Esophagus squamous epithelium (tissue), 4 donors: ENCODE measurements around the gene SKP1.

Experiments used
- POLR2A ChIP-seq, 4 donors: fragments of 450-650 bp; IDR thresholded peaks; one replicate each; pipeline ENCODE4 v1.6.1; 2017; ENCODE audit warnings: antibody characterized with exemption in 4 of 4, mild to moderate bottlenecking in 4 of 4, moderate library complexity in 3 of 4
- TF ChIP-seq, protein P1 (sequence below), 6 experiments: fragments of 450-650 bp in 4 of 6; fragments of 200-600 bp in 2 of 6; sonication (generic) in 2 of 6; IDR thresholded peaks; one replicate each; pipeline ENCODE4 v1.5.1; 2016 to 2019; ENCODE audit warnings: antibody characterized with exemption in 6 of 6, mild to moderate bottlenecking in 4 of 6, moderate library complexity in 4 of 6

DNA sequence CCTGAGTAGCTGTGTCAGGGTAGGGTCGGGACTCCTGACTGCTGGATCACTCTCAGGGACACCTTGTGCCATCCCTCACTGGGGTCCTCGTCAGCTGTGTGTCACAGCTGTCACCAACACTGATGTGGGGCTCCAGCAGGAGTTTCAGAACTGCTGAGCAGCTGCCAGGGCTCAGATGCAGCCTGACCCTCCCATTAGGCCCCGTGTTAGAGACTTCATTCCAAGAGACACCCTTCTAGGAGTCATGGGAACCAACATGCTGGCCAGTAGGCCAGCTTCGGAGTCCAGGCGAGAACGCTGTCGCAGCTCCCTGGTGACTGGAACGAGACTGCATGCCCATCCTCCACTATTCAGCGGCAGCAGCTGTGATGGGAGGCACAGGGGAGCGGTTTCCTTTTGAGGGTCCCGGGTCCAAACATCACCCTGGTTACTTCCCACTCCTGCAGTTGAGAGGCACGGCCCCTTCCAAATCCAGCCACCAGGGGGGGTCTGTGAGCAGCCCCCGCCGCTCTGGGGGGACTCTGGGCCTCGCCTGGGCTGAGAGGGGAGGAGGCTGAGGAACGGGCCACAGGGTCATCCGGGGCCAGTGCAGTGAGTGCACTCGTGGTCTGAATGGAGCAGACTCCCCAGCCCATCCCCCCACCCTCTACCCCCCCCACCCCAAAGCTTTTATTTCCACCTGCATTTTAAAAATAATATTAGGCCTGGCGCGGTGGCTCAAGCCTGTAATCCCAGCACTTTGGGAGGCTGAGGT lies 74.9 kb downstream of the SKP1 start:
- TF ChIP-seq, protein P1, sequence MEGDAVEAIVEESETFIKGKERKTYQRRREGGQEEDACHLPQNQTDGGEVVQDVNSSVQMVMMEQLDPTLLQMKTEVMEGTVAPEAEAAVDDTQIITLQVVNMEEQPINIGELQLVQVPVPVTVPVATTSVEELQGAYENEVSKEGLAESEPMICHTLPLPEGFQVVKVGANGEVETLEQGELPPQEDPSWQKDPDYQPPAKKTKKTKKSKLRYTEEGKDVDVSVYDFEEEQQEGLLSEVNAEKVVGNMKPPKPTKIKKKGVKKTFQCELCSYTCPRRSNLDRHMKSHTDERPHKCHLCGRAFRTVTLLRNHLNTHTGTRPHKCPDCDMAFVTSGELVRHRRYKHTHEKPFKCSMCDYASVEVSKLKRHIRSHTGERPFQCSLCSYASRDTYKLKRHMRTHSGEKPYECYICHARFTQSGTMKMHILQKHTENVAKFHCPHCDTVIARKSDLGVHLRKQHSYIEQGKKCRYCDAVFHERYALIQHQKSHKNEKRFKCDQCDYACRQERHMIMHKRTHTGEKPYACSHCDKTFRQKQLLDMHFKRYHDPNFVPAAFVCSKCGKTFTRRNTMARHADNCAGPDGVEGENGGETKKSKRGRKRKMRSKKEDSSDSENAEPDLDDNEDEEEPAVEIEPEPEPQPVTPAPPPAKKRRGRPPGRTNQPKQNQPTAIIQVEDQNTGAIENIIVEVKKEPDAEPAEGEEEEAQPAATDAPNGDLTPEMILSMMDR (IDR thresholded peaks at IDR 0.05), result peak; percentile 58 to 84 (median 76)
- TF ChIP-seq POLR2A (IDR thresholded peaks at IDR 0.05), result no peak
